Astrocyte (in vitro differentiated cells and primary cell): ENCODE measurements around the gene KCNQ1. TPM values are rescaled to one million over a fixed set of nuclear protein-coding genes. Genes with fewer than 3 reads are reported as not detected.

ENCODE experiments used
- DNase-seq: peaks from one replicate; pipeline ENCODE4 v3.0.0-alpha.2; 2010; ENCODE audit warnings: low read depth
- FAIRE-seq: peaks from 2 replicates; lab custom pipeline; 2011; peaks lifted over from hg19 to GRCh38; lab: Jason Lieb, UNC
- H2AFZ ChIP-seq: 2 replicates; pipeline ENCODE4 v1.6.0; 2012; ENCODE audit warnings: low read depth, low read length, inconsistent platforms
- H3K27ac ChIP-seq: 2 replicates; pipeline ENCODE4 v1.5.1; 2011; ENCODE audit warnings: low read depth, low read length, inconsistent platforms
- H3K27me3 ChIP-seq: 2 replicates; pipeline ENCODE4 v1.6.0; 2011; ENCODE audit warnings: low read length, inconsistent platforms; ENCODE audit not compliant: insufficient read depth
- H3K36me3 ChIP-seq: 2 replicates; pipeline ENCODE4 v1.5.1; 2011; ENCODE audit warnings: low read length, inconsistent platforms; ENCODE audit not compliant: insufficient read depth
- H3K4me1 ChIP-seq: 2 replicates; pipeline ENCODE4 v1.5.1; 2011; ENCODE audit warnings: low read length, inconsistent platforms; ENCODE audit not compliant: insufficient read depth
- H3K4me2 ChIP-seq: 2 replicates; pipeline ENCODE4 v1.6.0; 2012; ENCODE audit warnings: low read length, inconsistent platforms
- H3K4me3 ChIP-seq: 2 replicates; pipeline ENCODE4 v1.5.1; 2011; ENCODE audit warnings: low read depth, mild to moderate bottlenecking, low read length, inconsistent platforms; ENCODE audit not compliant: insufficient read depth
- H3K79me2 ChIP-seq: 2 replicates; pipeline ENCODE4 v1.6.0; 2012; ENCODE audit warnings: mild to moderate bottlenecking, low read length, inconsistent platforms; ENCODE audit not compliant: insufficient read depth
- H3K9ac ChIP-seq: 2 replicates; pipeline ENCODE4 v1.6.0; 2012; ENCODE audit warnings: mild to moderate bottlenecking, low read length, inconsistent platforms
- H3K9me3 ChIP-seq: 2 replicates; pipeline ENCODE4 v1.5.1; 2012; ENCODE audit warnings: low read depth, mild to moderate bottlenecking, low read length, inconsistent platforms; ENCODE audit not compliant: insufficient read depth
- H4K20me1 ChIP-seq: 2 replicates; pipeline ENCODE4 v1.6.0; 2012; ENCODE audit warnings: low read length, inconsistent platforms; ENCODE audit not compliant: insufficient read depth
- H3K27ac Mint-ChIP-seq: one replicate; pipeline ENCODE4 v1.8.0; 2021; ENCODE audit warnings: mild to moderate bottlenecking, mixed read lengths; ENCODE audit not compliant: unreplicated experiment
- H3K27me3 Mint-ChIP-seq: one replicate; pipeline ENCODE4 v1.8.0; 2021; ENCODE audit warnings: low read depth, mixed read lengths; ENCODE audit not compliant: unreplicated experiment
- H3K36me3 Mint-ChIP-seq: one replicate; pipeline ENCODE4 v1.8.0; 2021; ENCODE audit warnings: low read depth, mixed read lengths; ENCODE audit not compliant: unreplicated experiment
- H3K4me1 Mint-ChIP-seq: one replicate; pipeline ENCODE4 v1.8.0; 2021; ENCODE audit warnings: low read depth, mixed read lengths; ENCODE audit not compliant: unreplicated experiment
- H3K4me3 Mint-ChIP-seq: one replicate; pipeline ENCODE4 v1.8.0; 2021; ENCODE audit warnings: mild to moderate bottlenecking, moderate library complexity, mixed read lengths; ENCODE audit not compliant: unreplicated experiment
- H3K9me3 Mint-ChIP-seq: one replicate; pipeline ENCODE4 v1.8.0; 2021; ENCODE audit warnings: mild to moderate bottlenecking, mixed read lengths; ENCODE audit not compliant: unreplicated experiment
- CTCF ChIP-seq: IDR thresholded peaks from 2 replicates; pipeline ENCODE4 v1.5.1; 2011; ENCODE audit warnings: low read depth, mild to moderate bottlenecking, inconsistent platforms, low read length, moderate library complexity; ENCODE audit not compliant: insufficient read depth
- EZH2 ChIP-seq: IDR thresholded peaks from 2 replicates; pipeline ENCODE4 v1.6.1; 2012; ENCODE audit warnings: mild to moderate bottlenecking, low read length, inconsistent platforms; ENCODE audit not compliant: insufficient read depth
- total RNA-seq: library from RNA; stranded (reverse); gene quantifications from 2 replicates; pipeline ENCODE4 v1.2.1, GENCODE V29; 2021

The KCNQ1 gene
- total RNA-seq, 1 donor from 2014 or later = not detected

- peaks cover 22% of the 10 kb centered on the region for H3K9me3 Mint-ChIP-seq
- peaks cover 3% of the 10 kb centered on the region for H3K4me1 ChIP-seq
- DNase-seq = no peak
- no peaks in the 10 kb centered on the region for H3K79me2 ChIP-seq
- H3K9ac ChIP-seq = no peak overlapping the region
- no peak overlapping the region for H3K4me3 ChIP-seq
- H3K27me3 Mint-ChIP-seq = peaks cover 56% of the 10 kb centered on the region
- peaks cover 35% of the 10 kb centered on the region for H3K27me3 ChIP-seq
- no peaks in the 10 kb centered on the region for H4K20me1 ChIP-seq
- TF ChIP-seq EZH2 = peak; percentile 95
- TF ChIP-seq CTCF = no peak
- H3K4me3 Mint-ChIP-seq = no peak overlapping the region
- no peak for FAIRE-seq
- H3K4me1 Mint-ChIP-seq = peaks cover 2% of the 10 kb centered on the region
- no peak overlapping the region for H3K27ac ChIP-seq
- H3K4me2 ChIP-seq = no peak overlapping the region
- H3K36me3 ChIP-seq = no peaks in the 10 kb centered on the region
- H3K9me3 ChIP-seq = peaks cover 4% of the 10 kb centered on the region
- H3K36me3 Mint-ChIP-seq = peaks cover 4% of the 10 kb centered on the region
- H2AFZ ChIP-seq = no peak overlapping the region
- no peak overlapping the region for H3K27ac Mint-ChIP-seq
Measured at GRCh38 chr11:2869561-2870427, 425.0 kb downstream of the KCNQ1 start.

GRCh38 chr11:2870460-2870859 is 425.7 kb downstream of the KCNQ1 start:
- Mint-ChIP-seq H3K27me3 (peaks cover 57% of the 10 kb centered on the region), H3K27ac (no peak overlapping the region), H3K9me3 (peaks cover 25% of the 10 kb centered on the region), H3K36me3 (peaks cover 4% of the 10 kb centered on the region), H3K4me3 (no peak overlapping the region), H3K4me1 (peaks cover 2% of the 10 kb centered on the region)
- Histone ChIP-seq H3K79me2 (no peaks in the 10 kb centered on the region), H3K4me1 (peaks cover 3% of the 10 kb centered on the region), H3K27me3 (peaks cover 37% of the 10 kb centered on the region), H3K27ac (no peak overlapping the region), H4K20me1 (no peaks in the 10 kb centered on the region), H3K4me3 (no peak overlapping the region), H3K36me3 (no peaks in the 10 kb centered on the region), H3K9ac (no peak overlapping the region), H2AFZ (no peak overlapping the region), H3K9me3 (peaks cover 4% of the 10 kb centered on the region), H3K4me2 (no peak overlapping the region)
- FAIRE-seq (no peak), DNase-seq (no peak)
- TF ChIP-seq EZH2 (no peak), CTCF (peak; percentile 10)
